Measurements from ENCODE around the gene SIRPB2.

GRCh38 chr20:1486566-1486965 is 4.7 kb downstream of the SIRPB2 start:
- TF ChIP-seq CTCF (IDR thresholded peaks at IDR 0.05), result no peak
- no peak for TF ChIP-seq ZFX (IDR thresholded peaks at IDR 0.05; ENCODE audit: borderline replicate concordance)
